Mesenchymal stem cell (in vitro differentiated cells and primary cell): ENCODE results near the gene UAP1L1.

Experiments used
- DNase-seq: peaks from one replicate; pipeline ENCODE4 v3.0.0-alpha.2; 2013
- H2AFZ ChIP-seq: one replicate; pipeline ENCODE4 v1.6.1; 2013; ENCODE audit warnings: low read depth, mild to moderate bottlenecking, control low read depth, inconsistent platforms, low read length, moderate library complexity
- H2AK5ac ChIP-seq: 2 replicates; pipeline ENCODE4 v1.6.1; 2013; ENCODE audit warnings: low read length, moderate library complexity, mild to moderate bottlenecking, inconsistent platforms; ENCODE audit not compliant: severe bottlenecking
- H2BK120ac ChIP-seq: one replicate; pipeline ENCODE4 v1.6.1; 2013; ENCODE audit warnings: low read depth, mild to moderate bottlenecking, inconsistent platforms, low read length, moderate library complexity
- H2BK12ac ChIP-seq, 2 experiments: one replicate each; pipeline ENCODE4 v1.6.1; 2013; ENCODE audit warnings: inconsistent platforms in 2 of 2, low read length in 2 of 2, mild to moderate bottlenecking in 2 of 2, moderate library complexity in 2 of 2, control low read depth in 1 of 2
- H2BK15ac ChIP-seq: one replicate; pipeline ENCODE4 v1.6.1; 2013; ENCODE audit warnings: mild to moderate bottlenecking, low read depth, inconsistent platforms; ENCODE audit not compliant: poor library complexity, severe bottlenecking
- H2BK5ac ChIP-seq: 2 replicates; pipeline ENCODE4 v1.6.1; 2013; ENCODE audit warnings: low read depth, mild to moderate bottlenecking, low read length, control low read depth, inconsistent platforms; ENCODE audit not compliant: poor library complexity, severe bottlenecking
- H3K14ac ChIP-seq, 2 experiments: one replicate each; pipeline ENCODE4 v1.6.1; 2013; ENCODE audit warnings: inconsistent platforms in 2 of 2, low read length in 2 of 2, control low read depth in 1 of 2, mild to moderate bottlenecking in 1 of 2, moderate library complexity in 1 of 2
- H3K18ac ChIP-seq, 2 experiments: one replicate each; pipeline ENCODE4 v1.6.1; 2013; ENCODE audit warnings: inconsistent platforms in 2 of 2, low read length in 2 of 2, control low read depth in 1 of 2, low read depth in 1 of 2, mild to moderate bottlenecking in 1 of 2
- H3K23ac ChIP-seq, 2 experiments: one replicate each; pipeline ENCODE4 v1.6.1; 2013; ENCODE audit warnings: inconsistent platforms in 2 of 2, low read length in 2 of 2, mild to moderate bottlenecking in 2 of 2, moderate library complexity in 2 of 2, control low read depth in 1 of 2
- H3K27ac ChIP-seq: 2 replicates; pipeline ENCODE4 v1.5.1; 2013; ENCODE audit warnings: mild to moderate bottlenecking, moderate library complexity, low read length, control low read depth, inconsistent platforms; ENCODE audit not compliant: poor library complexity, severe bottlenecking
- H3K27me3 ChIP-seq, 2 experiments: 2 replicates each; pipeline versions ENCODE4 v1.6.1 to v1.7.0; 2013; ENCODE audit warnings: low read length in 2 of 2, mild to moderate bottlenecking in 2 of 2, moderate library complexity in 2 of 2, control low read depth in 1 of 2, inconsistent platforms in 1 of 2; ENCODE audit not compliant: control insufficient read depth in 1 of 2, insufficient read depth in 1 of 2
- H3K36me3 ChIP-seq, 2 experiments: 2 replicates each; pipeline versions ENCODE4 v1.6.1 to v1.7.0; 2013; ENCODE audit warnings: low read length in 2 of 2, control low read depth in 1 of 2, inconsistent platforms in 1 of 2, low read depth in 1 of 2, mild to moderate bottlenecking in 1 of 2; ENCODE audit not compliant: insufficient read depth in 2 of 2, control insufficient read depth in 1 of 2
- H3K4ac ChIP-seq, 2 experiments: one replicate each; pipeline ENCODE4 v1.6.1; 2013; ENCODE audit warnings: inconsistent platforms in 2 of 2, low read length in 2 of 2, mild to moderate bottlenecking in 2 of 2, moderate library complexity in 2 of 2, control low read depth in 1 of 2, low read depth in 1 of 2
- H3K4me1 ChIP-seq: 2 replicates; pipeline ENCODE4 v1.6.1; 2013; ENCODE audit warnings: low read depth, low read length, control low read depth; ENCODE audit not compliant: control insufficient read depth, insufficient read depth
- H3K4me2 ChIP-seq: 2 replicates; pipeline ENCODE4 v1.6.1; 2013; ENCODE audit warnings: low read length, mild to moderate bottlenecking, inconsistent platforms; ENCODE audit not compliant: poor library complexity, severe bottlenecking
- H3K4me3 ChIP-seq, 2 experiments: 2 replicates each; pipeline versions ENCODE4 v1.5.1 to v1.7.0; 2013; ENCODE audit warnings: low read length in 2 of 2, mild to moderate bottlenecking in 2 of 2, control low read depth in 1 of 2, low read depth in 1 of 2; ENCODE audit not compliant: insufficient read depth in 1 of 2
- H3K79me1 ChIP-seq: replicated peaks from 2 replicates; pipeline ENCODE4 v1.6.1; 2013; ENCODE audit warnings: mild to moderate bottlenecking, control low read depth, low read length, inconsistent platforms; ENCODE audit not compliant: poor library complexity, severe bottlenecking
- H3K9ac ChIP-seq: 2 replicates; pipeline ENCODE4 v1.7.0; 2013; ENCODE audit warnings: mild to moderate bottlenecking, low read length, moderate library complexity
- H3K9me3 ChIP-seq: 2 replicates; pipeline ENCODE4 v1.7.0; 2013; ENCODE audit warnings: mild to moderate bottlenecking, low read length; ENCODE audit not compliant: control insufficient read depth
- H4K8ac ChIP-seq: one replicate; pipeline ENCODE4 v1.6.1; 2013; ENCODE audit warnings: inconsistent platforms, mild to moderate bottlenecking, low read length, moderate library complexity
- H4K91ac ChIP-seq: one replicate; pipeline ENCODE4 v1.6.1; 2013; ENCODE audit warnings: mild to moderate bottlenecking, low read length, inconsistent platforms
- WGBS: methylation state at CpG from one replicate; pipeline ENCODE4 v1.1.7; 2013; ENCODE audit warnings: mixed read lengths; 5-methylcytosine and 5-hydroxymethylcytosine counted together

Gene UAP1L1

DNA sequence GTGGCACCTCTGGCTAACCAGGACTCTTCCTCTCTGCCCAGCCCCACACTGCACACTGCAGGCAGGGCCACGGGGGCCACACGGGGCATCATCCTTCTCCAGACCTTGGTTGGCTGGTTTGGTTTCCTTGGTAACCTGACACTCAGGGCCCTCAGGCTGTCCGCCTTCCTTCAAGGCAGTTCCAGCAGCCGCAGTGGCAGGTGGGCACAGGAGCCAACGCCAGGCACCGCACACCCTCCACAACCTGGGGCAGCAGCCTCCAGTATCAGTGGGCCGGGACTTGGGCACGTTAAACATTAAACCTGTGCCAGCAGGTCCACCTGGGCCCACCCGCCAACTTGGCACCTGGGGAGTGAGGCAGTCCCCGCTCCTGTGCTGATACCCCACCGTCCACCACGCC, 33.3 kb upstream of the UAP1L1 start:
- peaks cover 10 to 28% of the 10 kb centered on the region in 2 experiments for H3K36me3 ChIP-seq
- no peak overlapping the region for H2BK5ac ChIP-seq
- no peak for DNase-seq
- no peak overlapping the region for H3K9ac ChIP-seq
- WGBS, result 90% methylated on average over 12 of the region's 12 CpGs
- no peak overlapping the region for H3K23ac ChIP-seq
- no peak overlapping the region for H2AFZ ChIP-seq
- H2BK120ac ChIP-seq, result no peak overlapping the region
- H4K8ac ChIP-seq, result no peak overlapping the region
- H3K4me1 ChIP-seq, result peaks cover 26% of the 10 kb centered on the region
- no peak overlapping the region for H4K91ac ChIP-seq
- H3K4ac ChIP-seq, result no peak overlapping the region
- no peak overlapping the region for H2BK15ac ChIP-seq
- peaks cover 15 to 48% of the 10 kb centered on the region in 2 experiments for H3K27me3 ChIP-seq
- H3K14ac ChIP-seq, result no peak overlapping the region
- H3K4me2 ChIP-seq, result no peak overlapping the region
- H2BK12ac ChIP-seq, result no peak overlapping the region
- H3K27ac ChIP-seq, result no peak overlapping the region
- H3K79me1 ChIP-seq, result no peaks in the 10 kb centered on the region
- no peaks in the 10 kb centered on the region for H3K9me3 ChIP-seq
- peak overlapping the region in 1 of 2 experiments; percentile 82 for H3K4me3 ChIP-seq
- no peak overlapping the region for H3K18ac ChIP-seq
- H2AK5ac ChIP-seq, result no peak overlapping the region

DNA sequence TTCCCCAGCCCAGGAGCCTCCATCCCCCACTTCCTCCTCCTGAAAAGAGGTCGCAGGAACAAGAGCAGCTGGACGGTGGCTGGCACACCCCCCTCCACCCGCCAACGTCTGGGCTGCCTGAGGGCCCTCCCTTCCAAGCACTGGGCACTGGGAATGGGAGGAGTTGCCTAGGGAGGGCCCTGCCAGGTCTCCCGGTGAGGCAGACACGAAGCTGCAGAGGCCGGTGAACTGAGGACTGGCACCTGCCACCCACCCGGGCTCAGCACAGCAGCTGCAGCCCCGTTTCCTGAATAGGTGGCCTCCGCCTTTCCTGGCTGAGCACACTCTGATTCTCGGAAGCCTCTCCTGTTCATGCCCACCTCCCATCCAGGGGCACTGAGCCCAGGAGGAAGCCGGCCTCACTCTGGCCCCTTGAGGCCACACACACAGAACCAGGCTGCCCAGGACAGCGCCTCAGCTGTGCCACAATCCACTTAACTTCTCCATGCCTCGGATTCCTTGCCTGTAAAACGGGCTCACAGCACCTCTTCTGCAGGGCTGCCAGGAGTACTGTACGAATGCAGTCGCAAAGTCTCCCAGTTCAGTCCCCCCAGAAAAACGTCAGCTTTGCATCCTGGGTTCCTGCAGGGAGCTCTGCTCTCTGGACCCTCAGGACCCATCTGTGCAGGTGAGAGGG, 32.7 kb upstream of the UAP1L1 start:
- H3K9ac ChIP-seq, result peak overlapping the region; percentile 59
- H3K9me3 ChIP-seq, result no peaks in the 10 kb centered on the region
- no peak overlapping the region for H2AFZ ChIP-seq

DNA sequence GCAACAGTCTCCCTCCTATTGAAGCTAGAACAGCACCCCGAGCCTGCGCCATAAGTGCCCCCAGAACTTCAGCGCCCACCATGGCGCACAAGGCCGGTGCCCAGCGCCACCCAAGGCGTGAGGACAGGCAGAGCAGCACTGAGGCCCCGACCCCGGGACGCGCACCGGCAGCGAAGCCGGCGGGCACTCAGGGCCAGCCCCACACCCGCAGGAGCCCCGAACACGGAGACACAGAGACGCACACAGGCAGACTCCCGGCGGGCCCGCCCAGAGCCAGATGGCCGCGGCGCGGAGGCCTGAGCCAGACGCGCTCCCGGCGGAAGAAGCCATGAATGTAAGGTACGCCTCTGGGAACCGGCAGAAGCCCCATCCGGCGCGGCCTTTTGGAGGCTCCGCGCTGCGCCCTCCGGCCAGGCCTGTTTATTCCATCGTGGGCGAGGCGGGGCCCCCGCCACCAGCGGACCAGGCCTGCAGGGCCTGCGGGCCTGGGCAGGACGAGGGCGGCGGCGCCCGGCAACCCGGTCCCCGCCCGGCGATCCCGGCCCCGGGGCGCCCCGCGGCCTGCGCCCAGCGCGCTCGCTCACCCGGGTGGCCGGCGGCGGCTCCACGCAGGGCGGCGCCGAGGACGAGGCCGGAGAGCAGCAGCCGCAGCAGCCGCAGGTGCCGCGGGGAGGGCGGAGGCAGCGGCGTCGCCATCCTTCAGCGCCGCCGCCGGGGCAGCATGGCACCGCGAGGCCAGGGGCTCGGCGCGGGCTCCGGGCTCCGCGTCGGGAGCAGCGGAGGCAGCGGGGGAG, 31.8 kb upstream of the UAP1L1 start:
- peaks cover 0 to 13% of the 10 kb centered on the region in 2 experiments for H3K36me3 ChIP-seq
- peak overlapping the region; percentile 63 to 82 for H3K4me3 ChIP-seq
- H4K8ac ChIP-seq, result peak overlapping the region; percentile 55
- H2BK120ac ChIP-seq, result no peak overlapping the region
- H3K9me3 ChIP-seq, result no peaks in the 10 kb centered on the region
- H3K4me1 ChIP-seq, result peaks cover 27% of the 10 kb centered on the region
- H3K4me2 ChIP-seq, result peak overlapping the region; percentile 91
- no peak overlapping the region for H3K23ac ChIP-seq
- 13% methylated on average over 47 of the region's 96 CpGs for WGBS
- no peak overlapping the region for H2AK5ac ChIP-seq
- no peak overlapping the region for H3K4ac ChIP-seq
- no peak overlapping the region for H3K14ac ChIP-seq
- H2AFZ ChIP-seq, result peak overlapping the region; percentile 96
- H4K91ac ChIP-seq, result no peak overlapping the region
- no peak overlapping the region for H2BK15ac ChIP-seq
- no peak overlapping the region for H2BK5ac ChIP-seq
- no peak overlapping the region for H2BK12ac ChIP-seq
- H3K27me3 ChIP-seq, result peaks cover 30 to 62% of the 10 kb centered on the region in 2 experiments
- H3K27ac ChIP-seq, result no peak overlapping the region
- peak overlapping the region in 1 of 2 experiments; percentile 42 for H3K18ac ChIP-seq
- H3K79me1 ChIP-seq, result no peaks in the 10 kb centered on the region
- peak; percentile 48 for DNase-seq
- peak overlapping the region; percentile 72 for H3K9ac ChIP-seq

More for the DNA sequence above, 32.7 kb upstream of the UAP1L1 start:
- Histone ChIP-seq H3K4me3 (peak overlapping the region in 1 of 2 experiments; percentile 82), H3K18ac (no peak overlapping the region), H2AK5ac (no peak overlapping the region), H3K36me3 (peaks cover 4 to 22% of the 10 kb centered on the region in 2 experiments), H3K23ac (no peak overlapping the region), H3K27ac (no peak overlapping the region), H4K8ac (no peak overlapping the region), H2BK12ac (no peak overlapping the region), H3K4me1 (peaks cover 27% of the 10 kb centered on the region), H4K91ac (no peak overlapping the region), H2BK120ac (no peak overlapping the region), H3K79me1 (no peaks in the 10 kb centered on the region), H3K27me3 (peaks cover 21 to 54% of the 10 kb centered on the region in 2 experiments), H2BK5ac (no peak overlapping the region), H3K4ac (no peak overlapping the region), H3K14ac (no peak overlapping the region), H2BK15ac (no peak overlapping the region), H3K4me2 (no peak overlapping the region)
- 82% methylated on average over 18 of the region's 18 CpGs for WGBS
- no peak for DNase-seq
